Suprapubic skin (tissue), 4 donors: ENCODE measurements around the gene STYXL1. TPM values are rescaled to one million over a fixed set of nuclear protein-coding genes. Genes with fewer than 3 reads are reported as not detected.

Experiments used
- DNase-seq, 2 donors: peaks; one replicate each; pipeline ENCODE4 v3.0.0-alpha.2; 2019; ENCODE audit warnings: low spot score in 2 of 2
- H3K27ac ChIP-seq: fragments of 200-600 bp; sonication (generic); one replicate; pipeline ENCODE4 v1.5.1; 2019
- H3K27me3 ChIP-seq: fragments of 200-600 bp; sonication (generic); one replicate; pipeline ENCODE4 v1.5.1; 2019
- H3K36me3 ChIP-seq: fragments of 200-600 bp; sonication (generic); one replicate; pipeline ENCODE4 v1.5.1; 2019
- H3K4me1 ChIP-seq: fragments of 200-600 bp; sonication (generic); one replicate; pipeline ENCODE4 v1.5.1; 2019
- H3K4me3 ChIP-seq: fragments of 200-600 bp; sonication (generic); one replicate; pipeline ENCODE4 v1.5.1; 2019; ENCODE audit warnings: mild to moderate bottlenecking
- H3K9me3 ChIP-seq: fragments of 200-600 bp; sonication (generic); one replicate; pipeline ENCODE4 v1.5.1; 2019
- EP300 ChIP-seq: sonication (generic); formaldehyde crosslinking; IDR thresholded peaks from one replicate; pipeline ENCODE4 v1.6.1; 2017; ENCODE audit warnings: antibody characterized with exemption
- POLR2A ChIP-seq, 2 donors: fragments of 450-650 bp; IDR thresholded peaks; one replicate each; pipeline ENCODE4 v1.6.1; 2017; ENCODE audit warnings: antibody characterized with exemption in 2 of 2, mild to moderate bottlenecking in 2 of 2, moderate library complexity in 2 of 2
- POLR2AphosphoS5 ChIP-seq, 3 donors: sonication (generic); formaldehyde crosslinking; IDR thresholded peaks; one replicate each; pipeline ENCODE4 v1.6.1; 2017; ENCODE audit warnings: antibody characterized with exemption in 3 of 3
- WGBS: methylation state at CpG from one replicate; pipeline ENCODE4 v1.1.5; 2018; 5-methylcytosine and 5-hydroxymethylcytosine counted together
- total RNA-seq, 4 donors: library from RNA; depleted of rRNA; stranded (reverse); fragments of >200 nt; gene quantifications; one replicate each; pipeline ENCODE4 v1.1.0, GENCODE V29; 2016
- TF ChIP-seq, protein P1 (sequence below), 2 donors: fragments of 200-600 bp in 1 of 2; fragments of 450-650 bp in 1 of 2; sonication (generic) in 1 of 2; IDR thresholded peaks; one replicate each; pipeline ENCODE4 v1.5.1; 2016 to 2019; ENCODE audit warnings: antibody characterized with exemption in 2 of 2, mild to moderate bottlenecking in 1 of 2, moderate library complexity in 1 of 2

Gene STYXL1
- total RNA-seq, 4 donors from 2014 or later = 8.8 to 59.5 (median 41.2) TPM

- Histone ChIP-seq H3K27ac (no peak overlapping the region), H3K9me3 (no peaks in the 10 kb centered on the region), H3K4me3 (no peak overlapping the region), H3K27me3 (no peaks in the 10 kb centered on the region), H3K4me1 (no peaks in the 10 kb centered on the region), H3K36me3 (no peaks in the 10 kb centered on the region)
- WGBS = 87% methylated on average over 6 of the region's 6 CpGs
- TF ChIP-seq EP300 (no peak), POLR2AphosphoS5 (IDR thresholded peaks at IDR 0.05) (no peak), POLR2A (IDR thresholded peaks at IDR 0.05) (no peak)
- TF ChIP-seq, protein P1, sequence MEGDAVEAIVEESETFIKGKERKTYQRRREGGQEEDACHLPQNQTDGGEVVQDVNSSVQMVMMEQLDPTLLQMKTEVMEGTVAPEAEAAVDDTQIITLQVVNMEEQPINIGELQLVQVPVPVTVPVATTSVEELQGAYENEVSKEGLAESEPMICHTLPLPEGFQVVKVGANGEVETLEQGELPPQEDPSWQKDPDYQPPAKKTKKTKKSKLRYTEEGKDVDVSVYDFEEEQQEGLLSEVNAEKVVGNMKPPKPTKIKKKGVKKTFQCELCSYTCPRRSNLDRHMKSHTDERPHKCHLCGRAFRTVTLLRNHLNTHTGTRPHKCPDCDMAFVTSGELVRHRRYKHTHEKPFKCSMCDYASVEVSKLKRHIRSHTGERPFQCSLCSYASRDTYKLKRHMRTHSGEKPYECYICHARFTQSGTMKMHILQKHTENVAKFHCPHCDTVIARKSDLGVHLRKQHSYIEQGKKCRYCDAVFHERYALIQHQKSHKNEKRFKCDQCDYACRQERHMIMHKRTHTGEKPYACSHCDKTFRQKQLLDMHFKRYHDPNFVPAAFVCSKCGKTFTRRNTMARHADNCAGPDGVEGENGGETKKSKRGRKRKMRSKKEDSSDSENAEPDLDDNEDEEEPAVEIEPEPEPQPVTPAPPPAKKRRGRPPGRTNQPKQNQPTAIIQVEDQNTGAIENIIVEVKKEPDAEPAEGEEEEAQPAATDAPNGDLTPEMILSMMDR (IDR thresholded peaks at IDR 0.05) = no peak
- peak in 1 of 2 donors; percentile 17 for DNase-seq
These were observed 29.2 kb upstream of the STYXL1 start for GRCh38 chr7:76076995-76077394.

- Histone ChIP-seq H3K4me1 (peaks cover 12% of the 10 kb centered on the region), H3K9me3 (no peaks in the 10 kb centered on the region), H3K27me3 (no peaks in the 10 kb centered on the region), H3K4me3 (no peak overlapping the region), H3K36me3 (no peaks in the 10 kb centered on the region), H3K27ac (no peak overlapping the region)
- 100% methylated on average over 3 of the region's 4 CpGs for whole genome bisulfite sequencing
- TF ChIP-seq, protein P1 (IDR thresholded peaks at IDR 0.05) = no peak
- TF ChIP-seq POLR2A (IDR thresholded peaks at IDR 0.05) (no peak), POLR2AphosphoS5 (IDR thresholded peaks at IDR 0.05) (no peak), EP300 (no peak)
- no peak for DNase-seq
These were observed 27.2 kb upstream of the STYXL1 start for GRCh38 chr7:76074972-76075370.

DNA sequence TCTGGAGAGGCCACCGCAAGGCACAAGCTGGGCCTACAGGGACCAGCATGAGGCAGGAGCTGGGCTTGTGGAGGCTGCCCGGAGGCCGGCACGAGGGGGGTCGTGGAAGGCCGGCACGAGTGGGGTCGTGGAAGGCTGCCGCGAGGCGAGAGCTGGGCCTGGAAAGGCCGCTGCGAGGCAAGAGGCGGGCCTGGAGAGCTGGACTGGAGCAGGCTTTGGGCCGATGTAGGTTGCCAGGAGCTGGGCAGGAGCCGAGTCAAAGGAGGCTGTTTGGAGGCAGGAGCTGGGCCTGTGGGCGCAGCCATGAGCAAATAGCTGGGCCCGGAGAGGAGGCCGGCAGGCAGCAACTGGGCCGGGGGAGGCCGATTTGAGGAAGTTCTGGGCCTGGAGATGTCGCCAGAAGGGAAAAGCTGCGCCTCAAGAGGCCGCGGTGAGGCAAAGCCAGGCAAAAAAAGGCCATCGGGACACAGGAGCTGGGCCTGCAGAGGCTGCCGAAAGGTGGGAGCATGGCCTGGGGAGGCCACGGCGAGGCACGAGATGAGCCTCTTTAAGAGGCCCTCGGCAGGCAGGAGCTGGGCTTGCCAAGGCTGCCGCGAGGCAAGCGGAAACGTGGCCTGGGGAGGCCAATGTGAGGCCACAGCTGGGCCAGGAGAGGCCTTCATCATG, 26.6 kb upstream of the STYXL1 start:
- Histone ChIP-seq H3K36me3 (no peaks in the 10 kb centered on the region), H3K27me3 (no peaks in the 10 kb centered on the region), H3K4me3 (no peak overlapping the region), H3K4me1 (peaks cover 17% of the 10 kb centered on the region), H3K9me3 (no peaks in the 10 kb centered on the region), H3K27ac (no peak overlapping the region)
- 94% methylated on average over 35 of the region's 35 CpGs for WGBS
- TF ChIP-seq EP300 = no peak
- TF ChIP-seq POLR2A (IDR thresholded peaks at IDR 0.05) = no peak
- TF ChIP-seq, protein P1 (IDR thresholded peaks at IDR 0.05) = no peak
- TF ChIP-seq POLR2AphosphoS5 (IDR thresholded peaks at IDR 0.05) = no peak
- peak in 1 of 2 donors; percentile 43 for DNase-seq

- Histone ChIP-seq H3K36me3 (no peaks in the 10 kb centered on the region), H3K4me1 (peaks cover 23% of the 10 kb centered on the region), H3K4me3 (no peak overlapping the region), H3K27me3 (no peaks in the 10 kb centered on the region), H3K27ac (no peak overlapping the region), H3K9me3 (no peaks in the 10 kb centered on the region)
- no peak for DNase-seq
- no peak for TF ChIP-seq EP300
- no peak for TF ChIP-seq POLR2A (IDR thresholded peaks at IDR 0.05)
- no peak for TF ChIP-seq POLR2AphosphoS5 (IDR thresholded peaks at IDR 0.05)
- TF ChIP-seq, protein P1 (IDR thresholded peaks at IDR 0.05) = no peak
- 95% methylated on average over 41 of the region's 45 CpGs for WGBS
These were observed 25.7 kb upstream of the STYXL1 start for GRCh38 chr7:76073335-76073990.
